Astrocyte (in vitro differentiated cells and primary cell): Measurements from ENCODE around the gene PRR15L. TPM values are rescaled to one million over a fixed set of nuclear protein-coding genes. Genes with fewer than 3 reads are reported as not detected.

Source experiments
- DNase-seq: peaks from one replicate; pipeline ENCODE4 v3.0.0-alpha.2; 2010; ENCODE audit warnings: low read depth
- FAIRE-seq: peaks from 2 replicates; lab custom pipeline; 2011; peaks lifted over from hg19 to GRCh38; lab: Jason Lieb, UNC
- H2AFZ ChIP-seq: 2 replicates; pipeline ENCODE4 v1.6.0; 2012; ENCODE audit warnings: low read depth, low read length, inconsistent platforms
- H3K27ac ChIP-seq: 2 replicates; pipeline ENCODE4 v1.5.1; 2011; ENCODE audit warnings: low read depth, low read length, inconsistent platforms
- H3K27me3 ChIP-seq: 2 replicates; pipeline ENCODE4 v1.6.0; 2011; ENCODE audit warnings: low read length, inconsistent platforms; ENCODE audit not compliant: insufficient read depth
- H3K36me3 ChIP-seq: 2 replicates; pipeline ENCODE4 v1.5.1; 2011; ENCODE audit warnings: low read length, inconsistent platforms; ENCODE audit not compliant: insufficient read depth
- H3K4me1 ChIP-seq: 2 replicates; pipeline ENCODE4 v1.5.1; 2011; ENCODE audit warnings: low read length, inconsistent platforms; ENCODE audit not compliant: insufficient read depth
- H3K4me2 ChIP-seq: 2 replicates; pipeline ENCODE4 v1.6.0; 2012; ENCODE audit warnings: low read length, inconsistent platforms
- H3K4me3 ChIP-seq: 2 replicates; pipeline ENCODE4 v1.5.1; 2011; ENCODE audit warnings: low read depth, mild to moderate bottlenecking, low read length, inconsistent platforms; ENCODE audit not compliant: insufficient read depth
- H3K79me2 ChIP-seq: 2 replicates; pipeline ENCODE4 v1.6.0; 2012; ENCODE audit warnings: mild to moderate bottlenecking, low read length, inconsistent platforms; ENCODE audit not compliant: insufficient read depth
- H3K9ac ChIP-seq: 2 replicates; pipeline ENCODE4 v1.6.0; 2012; ENCODE audit warnings: mild to moderate bottlenecking, low read length, inconsistent platforms
- H3K9me3 ChIP-seq: 2 replicates; pipeline ENCODE4 v1.5.1; 2012; ENCODE audit warnings: low read depth, mild to moderate bottlenecking, low read length, inconsistent platforms; ENCODE audit not compliant: insufficient read depth
- H4K20me1 ChIP-seq: 2 replicates; pipeline ENCODE4 v1.6.0; 2012; ENCODE audit warnings: low read length, inconsistent platforms; ENCODE audit not compliant: insufficient read depth
- H3K27ac Mint-ChIP-seq: one replicate; pipeline ENCODE4 v1.8.0; 2021; ENCODE audit warnings: mild to moderate bottlenecking, mixed read lengths; ENCODE audit not compliant: unreplicated experiment
- H3K27me3 Mint-ChIP-seq: one replicate; pipeline ENCODE4 v1.8.0; 2021; ENCODE audit warnings: low read depth, mixed read lengths; ENCODE audit not compliant: unreplicated experiment
- H3K36me3 Mint-ChIP-seq: one replicate; pipeline ENCODE4 v1.8.0; 2021; ENCODE audit warnings: low read depth, mixed read lengths; ENCODE audit not compliant: unreplicated experiment
- H3K4me1 Mint-ChIP-seq: one replicate; pipeline ENCODE4 v1.8.0; 2021; ENCODE audit warnings: low read depth, mixed read lengths; ENCODE audit not compliant: unreplicated experiment
- H3K4me3 Mint-ChIP-seq: one replicate; pipeline ENCODE4 v1.8.0; 2021; ENCODE audit warnings: mild to moderate bottlenecking, moderate library complexity, mixed read lengths; ENCODE audit not compliant: unreplicated experiment
- H3K9me3 Mint-ChIP-seq: one replicate; pipeline ENCODE4 v1.8.0; 2021; ENCODE audit warnings: mild to moderate bottlenecking, mixed read lengths; ENCODE audit not compliant: unreplicated experiment
- CTCF ChIP-seq: IDR thresholded peaks from 2 replicates; pipeline ENCODE4 v1.5.1; 2011; ENCODE audit warnings: low read depth, mild to moderate bottlenecking, inconsistent platforms, low read length, moderate library complexity; ENCODE audit not compliant: insufficient read depth
- EZH2 ChIP-seq: IDR thresholded peaks from 2 replicates; pipeline ENCODE4 v1.6.1; 2012; ENCODE audit warnings: mild to moderate bottlenecking, low read length, inconsistent platforms; ENCODE audit not compliant: insufficient read depth
- total RNA-seq: library from RNA; stranded (reverse); gene quantifications from 2 replicates; pipeline ENCODE4 v1.2.1, GENCODE V29; 2021

PRR15L gene
- total RNA-seq, 1 donor from 2014 or later, result not detected

- no peak overlapping the region for H3K4me3 Mint-ChIP-seq
- no peak overlapping the region for H3K27ac Mint-ChIP-seq
- Histone ChIP-seq H3K4me3 (no peak overlapping the region), H3K27ac (no peak overlapping the region), H3K9me3 (no peaks in the 10 kb centered on the region), H3K4me1 (no peaks in the 10 kb centered on the region), H2AFZ (no peak overlapping the region), H4K20me1 (peaks cover 4% of the 10 kb centered on the region), H3K9ac (no peak overlapping the region), H3K36me3 (peaks cover under 1% of the 10 kb centered on the region), H3K27me3 (no peaks in the 10 kb centered on the region), H3K79me2 (no peaks in the 10 kb centered on the region), H3K4me2 (no peak overlapping the region)
- TF ChIP-seq EZH2, result no peak
- TF ChIP-seq CTCF, result no peak
- no peaks in the 10 kb centered on the region for H3K27me3 Mint-ChIP-seq
- H3K9me3 Mint-ChIP-seq, result no peaks in the 10 kb centered on the region
- no peak for DNase-seq
- FAIRE-seq, result no peak
- peaks cover 12% of the 10 kb centered on the region for H3K36me3 Mint-ChIP-seq
- no peaks in the 10 kb centered on the region for H3K4me1 Mint-ChIP-seq
Observed at GRCh38 chr17:47918991-47919390, 38.7 kb downstream of the PRR15L start.

GRCh38 chr17:47918006-47918405 lies 39.7 kb downstream of the PRR15L start:
- Histone ChIP-seq H3K79me2 (no peaks in the 10 kb centered on the region), H3K36me3 (no peaks in the 10 kb centered on the region), H3K4me1 (no peaks in the 10 kb centered on the region), H3K27ac (no peak overlapping the region), H3K4me3 (no peak overlapping the region), H4K20me1 (peaks cover 4% of the 10 kb centered on the region), H2AFZ (no peak overlapping the region), H3K27me3 (no peaks in the 10 kb centered on the region), H3K9me3 (no peaks in the 10 kb centered on the region), H3K9ac (no peak overlapping the region), H3K4me2 (no peak overlapping the region)
- Mint-ChIP-seq H3K27ac (no peak overlapping the region), H3K36me3 (peaks cover 9% of the 10 kb centered on the region), H3K9me3 (no peaks in the 10 kb centered on the region), H3K4me1 (no peaks in the 10 kb centered on the region), H3K27me3 (no peaks in the 10 kb centered on the region), H3K4me3 (no peak overlapping the region)
- DNase-seq (no peak), FAIRE-seq (no peak)
- no peak for TF ChIP-seq EZH2
- no peak for TF ChIP-seq CTCF

GRCh38 chr17:47917581-47917980 lies 40.1 kb downstream of the PRR15L start:
- H3K79me2 ChIP-seq, result no peaks in the 10 kb centered on the region
- no peak overlapping the region for H3K4me2 ChIP-seq
- FAIRE-seq, result no peak
- no peak overlapping the region for H3K9ac ChIP-seq
- no peaks in the 10 kb centered on the region for H3K9me3 Mint-ChIP-seq
- no peaks in the 10 kb centered on the region for H3K4me1 ChIP-seq
- H3K27me3 Mint-ChIP-seq, result no peaks in the 10 kb centered on the region
- no peak overlapping the region for H3K4me3 ChIP-seq
- H3K9me3 ChIP-seq, result no peaks in the 10 kb centered on the region
- no peak overlapping the region for H2AFZ ChIP-seq
- no peak overlapping the region for H3K27ac Mint-ChIP-seq
- no peak for DNase-seq
- TF ChIP-seq CTCF (no peak), EZH2 (no peak)
- H3K27me3 ChIP-seq, result no peaks in the 10 kb centered on the region
- H4K20me1 ChIP-seq, result peaks cover 4% of the 10 kb centered on the region
- H3K27ac ChIP-seq, result no peak overlapping the region
- no peaks in the 10 kb centered on the region for H3K36me3 ChIP-seq
- peaks cover 9% of the 10 kb centered on the region for H3K36me3 Mint-ChIP-seq
- H3K4me1 Mint-ChIP-seq, result no peaks in the 10 kb centered on the region
- H3K4me3 Mint-ChIP-seq, result no peak overlapping the region
